CD4-positive, alpha-beta T cell treated with Interleukin-4 for 1 hour (primary cell): ENCODE results near the gene NDRG3.

Experiments
- DNase-seq, 2 donors: peaks; one replicate each; pipeline ENCODE4 v3.0.0-alpha.2; 2020 to 2022

Gene NDRG3

DNA sequence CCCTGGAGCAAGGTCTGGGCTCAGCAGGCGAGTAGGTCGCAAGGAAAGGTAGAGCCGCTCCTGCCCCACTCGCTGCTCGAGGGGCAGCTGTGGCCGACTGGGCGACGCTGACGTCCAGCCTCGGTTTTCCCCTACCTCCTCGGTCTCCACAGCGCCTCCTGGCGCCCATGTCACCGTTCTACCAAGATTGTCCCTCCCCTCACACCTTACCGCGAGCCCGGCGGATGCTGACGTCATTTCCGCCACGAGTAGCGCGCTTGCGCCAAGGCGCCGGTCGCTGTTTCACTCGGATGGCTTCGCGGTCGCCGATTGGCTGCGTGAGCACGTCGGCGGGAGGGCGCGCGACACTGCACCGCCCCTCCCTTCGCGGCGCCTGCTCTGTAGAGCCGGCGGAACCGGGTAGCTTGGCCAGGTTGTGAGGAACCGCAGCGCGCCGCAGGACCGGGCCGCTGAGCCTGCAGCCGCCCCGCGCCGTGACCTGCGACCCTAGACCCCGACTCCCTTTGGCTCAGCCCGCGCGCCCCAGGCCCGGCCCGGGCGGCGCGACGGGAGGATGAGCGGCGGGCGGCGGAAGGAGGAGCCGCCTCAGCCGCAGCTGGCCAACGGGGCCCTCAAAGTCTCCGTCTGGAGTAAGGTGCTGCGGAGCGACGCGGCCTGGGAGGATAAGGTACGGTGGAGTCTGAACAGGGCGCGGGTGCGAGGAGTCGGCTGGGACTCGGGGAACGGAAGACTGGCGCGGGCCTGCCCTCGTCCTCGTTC, 140.3 kb downstream of the NDRG3 start, which contains the start of gene RAB5IF:
Gene RAB5IF (plus strand): TSS at position 381 of the 759 bp plus-strand sequence. CDS start 173 bp downstream, at position 554.
- DNase-seq = peak; percentile 99

DNA sequence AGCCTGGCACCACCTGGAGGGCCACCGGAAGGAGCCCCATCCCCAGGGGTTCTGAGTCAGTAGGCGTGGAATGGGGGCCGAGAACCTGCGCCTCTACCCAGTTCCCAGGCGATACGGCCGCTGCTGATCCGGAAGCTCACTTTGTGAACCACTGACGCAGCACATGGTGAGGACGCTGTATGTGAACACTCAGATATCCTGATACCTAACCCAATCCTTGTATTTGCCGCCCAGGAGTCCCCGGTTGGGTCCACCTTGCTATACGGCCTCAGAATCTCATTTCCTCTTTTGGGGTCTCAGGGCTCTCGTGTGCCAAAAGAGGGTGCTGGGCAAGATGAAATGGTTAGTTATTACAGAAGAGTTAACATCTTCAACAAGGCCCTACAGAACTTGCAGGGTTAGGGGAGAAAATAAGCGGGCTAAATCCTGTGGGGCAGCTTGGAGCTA, 140.9 kb downstream of the NDRG3 start:
- DNase-seq = peak; percentile 74 to 75
